HepG2 (cell line): ENCODE measurements around the gene STAB2. TPM values are rescaled to one million over a fixed set of nuclear protein-coding genes. Genes with fewer than 3 reads are reported as not detected.

Experiments
- ATAC-seq: fragments of 200-7000 bp; cut with Tn5 transposase; 3 replicates; pipeline ENCODE4 v1.9.1; 2020; ENCODE audit warnings: mild to moderate bottlenecking, moderate library complexity
- BruUV-seq: library from RNA; stranded (reverse); fragments of 400-500 nt; replicated peaks from 2 replicates; lab custom pipeline; 2021; lab: Mats Ljungman, UMichigan
- CTCF ChIA-PET: fragments of 300-600 bp; formaldehyde crosslinking; extraction: SDS; loops from one replicate; lab custom pipeline; 2021; ENCODE audit warnings: low total read pairs, inconsistent platforms, low intra/inter-chr PET ratio; lab: Yijun Ruan, JAX
- POLR2A ChIA-PET: fragments of 350-600 bp; sonication (Branson Sonifier 250); formaldehyde crosslinking; loops from one replicate; lab custom pipeline; 2020; ENCODE audit warnings: antibody characterized with exemption, inconsistent platforms; lab: Yijun Ruan, JAX
- DNase-seq: peaks from one replicate; pipeline ENCODE4 v3.0.0-alpha.2; 2015; ENCODE audit warnings: low spot score
- FAIRE-seq: peaks from 3 replicates; lab custom pipeline; 2011; peaks lifted over from hg19 to GRCh38; lab: Jason Lieb, UNC
- H2AFZ ChIP-seq: one replicate; pipeline ENCODE4 v1.6.1; 2011; ENCODE audit warnings: low read length, inconsistent platforms
- H3K27ac ChIP-seq: fragments of 300-600 bp; 3 replicates; pipeline ENCODE4 v1.8.0; 2011; ENCODE audit warnings: mixed run types, mild to moderate bottlenecking, mixed read lengths, low read length, inconsistent platforms; ENCODE audit not compliant: insufficient read depth; ENCODE audit errors: extremely low read length
- H3K27me3 ChIP-seq, 2 experiments: fragments of 200-600 bp in 1 of 2; 2 replicates in 1 of 2; 3 replicates in 1 of 2; pipeline versions ENCODE4 v1.6.0 to v1.8.0; 2011; ENCODE audit warnings: low read length in 2 of 2, mild to moderate bottlenecking in 2 of 2, moderate library complexity in 2 of 2, inconsistent platforms in 1 of 2; ENCODE audit not compliant: insufficient read depth in 2 of 2, control insufficient read depth in 1 of 2
- H3K36me3 ChIP-seq, 2 experiments: fragments of 200-600 bp in 1 of 2; replicated peaks in 1 of 2; 2 replicates in 1 of 2; 3 replicates in 1 of 2; pipeline versions ENCODE4 v1.5.1 to v1.8.0; 2011; ENCODE audit warnings: low read length in 2 of 2, inconsistent platforms in 1 of 2; ENCODE audit not compliant: insufficient read depth in 2 of 2, control insufficient read depth in 1 of 2
- H3K4me1 ChIP-seq: 2 replicates; pipeline ENCODE4 v1.5.1; 2012; ENCODE audit warnings: low read length, inconsistent platforms; ENCODE audit not compliant: insufficient read depth
- H3K4me2 ChIP-seq: 2 replicates; pipeline ENCODE4 v1.6.0; 2011; ENCODE audit warnings: low read depth, low read length, inconsistent platforms
- H3K4me3 ChIP-seq, 3 experiments: fragments of 200-600 bp in 1 of 3; sonication (generic), shearing (Covaris generic) in 1 of 3; replicated peaks in 1 of 3; 2 replicates each; pipeline ENCODE4 v1.5.1; 2011 to 2016; ENCODE audit warnings: low read length in 3 of 3, inconsistent platforms in 2 of 3, low read depth in 2 of 3, mild to moderate bottlenecking in 2 of 3, control low read depth in 1 of 3, mixed read lengths in 1 of 3; ENCODE audit not compliant: insufficient read depth in 1 of 3
- H3K79me2 ChIP-seq: one replicate; pipeline ENCODE4 v1.6.1; 2011; ENCODE audit warnings: low read length, inconsistent platforms; ENCODE audit not compliant: insufficient read depth
- H3K9ac ChIP-seq: 2 replicates; pipeline ENCODE4 v1.6.0; 2011; ENCODE audit warnings: mild to moderate bottlenecking, low read depth, low read length, inconsistent platforms; ENCODE audit not compliant: insufficient read depth
- H3K9me3 ChIP-seq: 2 replicates; pipeline ENCODE4 v1.5.1; 2012; ENCODE audit warnings: mild to moderate bottlenecking, low read length
- H4K20me1 ChIP-seq: 2 replicates; pipeline ENCODE4 v1.6.0; 2011; ENCODE audit warnings: inconsistent platforms, mild to moderate bottlenecking, low read length, moderate library complexity; ENCODE audit not compliant: insufficient read depth
- AGO1 ChIP-seq: fragments of 200-400 bp; formaldehyde crosslinking; IDR thresholded peaks from 2 replicates; pipeline ENCODE4 v1.6.1; 2017; ENCODE audit warnings: mild to moderate bottlenecking, low read depth, low read length, moderate library complexity; ENCODE audit not compliant: poor library complexity, severe bottlenecking
- CTCF ChIP-seq: sonication (generic); formaldehyde crosslinking; IDR thresholded peaks from 2 replicates; pipeline ENCODE4 v1.5.0; 2020; ENCODE audit warnings: mild to moderate bottlenecking, missing genetic modification reagents, moderate library complexity
- FOSL2 ChIP-seq: sonication (generic); formaldehyde crosslinking; IDR thresholded peaks from 2 replicates; pipeline ENCODE4 v1.4.0; 2020; ENCODE audit warnings: missing genetic modification reagents
- FOXA3 ChIP-seq: IDR thresholded peaks from 2 replicates; pipeline ENCODE4 v1.6.1; 2016; ENCODE audit warnings: missing genetic modification reagents, missing compliant biosample characterization
- POLR2AphosphoS2 ChIP-seq: IDR thresholded peaks from 2 replicates; pipeline ENCODE4 v1.6.1; 2011; ENCODE audit warnings: low read depth, low read length, improper control_type of control experiment
- REXO4 ChIP-seq: sonication (generic); formaldehyde crosslinking; IDR thresholded peaks from 2 replicates; pipeline ENCODE4 v1.8.0; 2022; ENCODE audit warnings: missing genetic modification reagents, mild to moderate bottlenecking, borderline replicate concordance
- RFXAP ChIP-seq: sonication (generic); formaldehyde crosslinking; IDR thresholded peaks from 2 replicates; pipeline ENCODE4 v1.4.0; 2020; ENCODE audit warnings: missing genetic modification reagents, borderline replicate concordance
- RNF2 ChIP-seq: fragments of 450-650 bp; conservative IDR thresholded peaks from 2 replicates; pipeline ENCODE4 v1.6.1; 2016; ENCODE audit warnings: low read depth
- SIN3B ChIP-seq: fragments of 150-350 bp; IDR thresholded peaks from 2 replicates; pipeline ENCODE4 v1.6.1; 2014; ENCODE audit warnings: low read length
- STAG1 ChIP-seq: sonication (generic); formaldehyde crosslinking; IDR thresholded peaks from 2 replicates; pipeline ENCODE4 v1.4.0; 2020; ENCODE audit warnings: missing genetic modification reagents
- TBL1XR1 ChIP-seq: fragments of 150-350 bp; IDR thresholded peaks from 2 replicates; pipeline ENCODE4 v1.6.1; 2014; ENCODE audit warnings: borderline replicate concordance, low read length; ENCODE audit not compliant: partially characterized antibody
- ZBTB10 ChIP-seq: sonication (generic); formaldehyde crosslinking; IDR thresholded peaks from 2 replicates; pipeline ENCODE4 v1.4.0; 2020; ENCODE audit warnings: missing genetic modification reagents, borderline replicate concordance
- ZBTB8A ChIP-seq: sonication (generic); formaldehyde crosslinking; IDR thresholded peaks from 2 replicates; pipeline ENCODE4 v1.4.0; 2020; ENCODE audit warnings: mild to moderate bottlenecking, low read depth, missing genetic modification reagents, borderline replicate concordance
- ZNF451 ChIP-seq: sonication (generic); formaldehyde crosslinking; IDR thresholded peaks from 2 replicates; pipeline ENCODE4 v1.5.0; 2020; ENCODE audit warnings: mild to moderate bottlenecking, missing genetic modification reagents
- ZNF644 ChIP-seq: IDR thresholded peaks from 2 replicates; pipeline ENCODE4 v1.6.1; 2016; ENCODE audit warnings: low read depth
- WGBS: methylation state at CpG from one replicate; pipeline ENCODE4 v1.1.6; 2017; ENCODE audit warnings: low lambda C conversion rate; 5-methylcytosine and 5-hydroxymethylcytosine counted together
- in situ Hi-C: cut with HindIII; loops from 2 replicates; pipeline ENCODE4 v1.10.0; 2017; ENCODE audit warnings: low pct_unique_long_range_greater_than_20kb; ENCODE audit not compliant: extremely low pct_ligation_motif_present
- intact Hi-C: fragments of 100-400 bp; cut with micrococcal nuclease; formaldehyde crosslinking; loops from one replicate; pipeline ENCODE4 v1.10.0; 2022; ENCODE audit not compliant: unreplicated experiment
- polyA plus RNA-seq, 8 experiments: library from polyadenylated mRNA; depleted of rRNA in 3 of 8; stranded (reverse) in 7 of 8; unstranded in 1 of 8; fragments of >200 nt; fragmentation: Illumina TruSeq in 4 of 8; extraction: Trizol in 4 of 8; gene quantifications; 2 replicates each; pipeline versions ENCODE4 v1.2.1 to v1.2.3, GENCODE V29; 2011 to 2016; ENCODE audit warnings: low read depth in 4 of 8, missing spikeins in 1 of 8, mixed read lengths in 1 of 8; ENCODE audit not compliant: insufficient read depth in 1 of 8
- total RNA-seq, 5 experiments: library from RNA; depleted of rRNA; stranded (reverse); fragments of >200 nt; fragmentation: Illumina TruSeq; extraction: Trizol; gene quantifications; 2 replicates each; pipeline ENCODE4 v1.2.3, GENCODE V29; 2016; ENCODE audit warnings: low read depth in 1 of 5

Gene STAB2
- total and polyA plus RNA-seq, 2 of the 13 experiments (the other 11 are each of a cell fraction or from before 2014, with no cell fraction given), result not detected

GRCh38 chr12:103748875-103749274, 161.8 kb downstream of the STAB2 start (continued):
- no peak for TF ChIP-seq ZBTB8A (CRISPR knock-in tag)

DNA sequence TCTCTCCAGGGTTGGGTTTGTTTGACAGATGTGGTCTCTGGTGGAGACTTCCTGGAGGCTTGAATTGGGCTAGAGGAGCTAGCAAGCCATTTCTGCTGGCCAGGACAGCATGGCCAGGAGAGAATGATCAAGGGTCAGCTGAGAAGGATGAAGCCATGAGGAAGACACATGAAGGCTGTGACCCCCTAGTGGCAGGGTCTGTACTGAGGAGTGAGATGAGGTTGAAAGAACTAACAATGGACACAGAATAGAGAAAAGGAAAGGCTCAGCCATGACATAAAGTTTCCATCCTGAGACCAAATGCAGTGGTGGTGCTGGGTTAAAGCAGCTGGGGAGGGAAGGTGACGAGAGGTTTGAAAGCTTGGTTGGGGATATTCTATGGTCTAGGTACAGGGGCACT, 164.1 kb downstream of the STAB2 start:
- Histone ChIP-seq H3K36me3 (no peaks in the 10 kb centered on the region), H3K4me3 (no peak overlapping the region), H3K27ac (no peak overlapping the region), H3K27me3 (no peaks in the 10 kb centered on the region), H3K4me1 (no peaks in the 10 kb centered on the region), H3K9ac (no peak overlapping the region), H4K20me1 (no peaks in the 10 kb centered on the region), H3K79me2 (no peaks in the 10 kb centered on the region), H2AFZ (no peak overlapping the region), H3K9me3 (no peaks in the 10 kb centered on the region), H3K4me2 (no peak overlapping the region)
- ChIA-PET CTCF (no interaction called here), POLR2A (no interaction called here)
- WGBS, result 47% methylated on average over 1 of the region's 1 CpG
- peak; percentile 84 for ATAC-seq
- no peak for FAIRE-seq
- BruUV-seq, result no TSS peak
- no peak for DNase-seq
- TF ChIP-seq STAG1 (CRISPR knock-in tag) (peak; percentile 14; the same call in 1 of the 2 replicates), CTCF (CRISPR knock-in tag) (peak; percentile 31), FOSL2 (no peak)
- intact Hi-C loops, result no loop called here
- in situ Hi-C loops, result no loop called here

DNA sequence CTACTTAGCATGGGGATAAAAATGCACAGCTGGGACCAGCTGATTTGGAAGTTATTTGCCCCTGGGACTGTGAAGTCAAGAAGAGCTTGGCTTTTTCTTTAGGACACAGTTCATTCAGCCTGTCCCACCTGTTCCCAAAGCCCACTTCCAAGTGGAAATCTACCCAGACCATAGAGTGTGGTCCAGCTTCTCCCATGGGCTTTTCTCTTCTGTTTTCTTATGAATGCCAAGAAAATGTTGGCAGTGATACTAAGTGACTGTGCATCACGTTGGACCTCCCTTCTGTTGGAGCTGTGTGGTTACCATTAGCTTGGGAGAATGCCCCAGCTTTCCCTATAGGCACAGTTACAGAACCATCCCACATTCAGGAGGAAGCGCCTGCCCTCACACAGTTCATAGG, 164.5 kb downstream of the STAB2 start:
- Histone ChIP-seq H4K20me1 (no peaks in the 10 kb centered on the region), H3K27me3 (no peaks in the 10 kb centered on the region), H3K79me2 (no peaks in the 10 kb centered on the region), H3K27ac (no peak overlapping the region), H3K9ac (no peak overlapping the region), H3K4me2 (no peak overlapping the region), H3K9me3 (no peaks in the 10 kb centered on the region), H3K36me3 (no peaks in the 10 kb centered on the region), H3K4me3 (no peak overlapping the region), H2AFZ (no peak overlapping the region), H3K4me1 (no peaks in the 10 kb centered on the region)
- no peak for ATAC-seq
- POLR2A ChIA-PET, result no interaction called here
- WGBS, result 25% methylated on average over 2 of the region's 2 CpGs
- no peak for DNase-seq
- intact Hi-C loops (no loop called here), in situ Hi-C loops (no loop called here)
- CTCF ChIA-PET, result no interaction called here
- FAIRE-seq, result no peak
- BruUV-seq, result no TSS peak
- TF ChIP-seq POLR2AphosphoS2 (no peak), ZNF644 (no peak), RFXAP (CRISPR knock-in tag) (no peak), REXO4 (CRISPR knock-in tag) (no peak), ZNF451 (CRISPR knock-in tag) (no peak), SIN3B (no peak), TBL1XR1 (no peak), FOXA3 (no peak), RNF2 (no peak), ZBTB10 (no peak), AGO1 (no peak)
